ENCODE data around the gene SULT1A2. TPM values are rescaled to one million over a fixed set of nuclear protein-coding genes. Genes with fewer than 3 reads are reported as not detected.

The SULT1A2 gene
- polyA plus RNA-seq, 2 of the 4 experiments (the other 2 are of a cell fraction), result 0.06 to 0.09 TPM

GRCh38 chr16:28603381-28604185 is 6.7 kb upstream of the SULT1A2 start:
- H3K27ac ChIP-seq, result no peak overlapping the region
- ATAC-seq (no peak), FAIRE-seq (no peak), DNase-seq (ENCODE audit: low read depth in 1 of 2, low spot score in 1 of 2) (no peak)
- no peaks in the 10 kb centered on the region for H3K9me3 ChIP-seq
- ChIA-PET POLR2A (interaction anchor here (0.6 kb wide), 1 partner anchor 1335 kb away, joined by 5 read pairs; the partner anchor contains the start of gene NSMCE1), CTCF (interaction anchor here (0.6 to 2.1 kb wide), 4 partner anchors 13 to 326 kb away, joined by 3 to 9 read pairs (median 4); no protein-coding TSS in a partner anchor)
- 79% methylated on average over 10 of the region's 11 CpGs for WGBS (ENCODE audit: missing lambda C conversion rate)
- TF ChIP-seq MAFK (IDR thresholded peaks at IDR 0.05; ENCODE audit: partially characterized antibody), result no peak
- no peak for TF ChIP-seq ZNF302 (CRISPR knock-in tag; IDR thresholded peaks at IDR 0.05)
- TF ChIP-seq CHD4 (IDR thresholded peaks at IDR 0.05; ENCODE audit: borderline replicate concordance), result no peak
- TF ChIP-seq KDM1A (IDR thresholded peaks at IDR 0.05; ENCODE audit: low read depth), result no peak
- TF ChIP-seq EHF (CRISPR knock-in tag; IDR thresholded peaks at IDR 0.05), result no peak
- no peak for TF ChIP-seq RFX5 (IDR thresholded peaks at IDR 0.05)
- TF ChIP-seq CBX2 (IDR thresholded peaks at IDR 0.05; ENCODE audit: borderline replicate concordance, low read depth), result no peak
- TF ChIP-seq FOSL2 (IDR thresholded peaks at IDR 0.05), result no peak
- TF ChIP-seq FOSL2 (CRISPR knock-in tag; IDR thresholded peaks at IDR 0.05), result no peak
- TF ChIP-seq BCL3 (IDR thresholded peaks at IDR 0.05), result no peak
- no peak for TF ChIP-seq RAD21 (conservative IDR thresholded peaks at IDR 0.05 in 1 of 2, IDR thresholded peaks at IDR 0.05 in 1 of 2)
- TF ChIP-seq CTCF (IDR thresholded peaks at IDR 0.05), result no peak
- TF ChIP-seq FOXS1 (CRISPR knock-in tag; IDR thresholded peaks at IDR 0.05), result no peak
- no peak for TF ChIP-seq CBX8 (IDR thresholded peaks at IDR 0.05)
- no peak for TF ChIP-seq ELK1 (IDR thresholded peaks at IDR 0.05; ENCODE audit: low read depth, low read length)
- TF ChIP-seq KDM5A (IDR thresholded peaks at IDR 0.05), result no peak
- no peak for TF ChIP-seq POLR2AphosphoS2 (conservative IDR thresholded peaks at IDR 0.05; ENCODE audit: low read length)
- TF ChIP-seq MYC (IDR thresholded peaks at IDR 0.05; ENCODE audit: borderline replicate concordance, low read length), result no peak
- H3K4me3 ChIP-seq, result no peak overlapping the region
- H3K4me2 ChIP-seq, result no peak overlapping the region
- H3K4me1 ChIP-seq, result no peaks in the 10 kb centered on the region

- WGBS (ENCODE audit: missing lambda C conversion rate), result 58% methylated on average over 4 of the region's 6 CpGs
- TF ChIP-seq BCL3 (IDR thresholded peaks at IDR 0.05) (no peak), ELK1 (IDR thresholded peaks at IDR 0.05; ENCODE audit: low read depth, low read length) (no peak), JUNB (IDR thresholded peaks at IDR 0.05) (no peak), HEYL (CRISPR knock-in tag; IDR thresholded peaks at IDR 0.05) (no peak), CTCF (IDR thresholded peaks at IDR 0.05) (no peak), CEBPB (IDR thresholded peaks at IDR 0.05) (no peak), ZC3H11A (IDR thresholded peaks at IDR 0.05) (no peak), NFE2L2 (conservative IDR thresholded peaks at IDR 0.05; ENCODE audit: low read length) (no peak), GATA3 (IDR thresholded peaks at IDR 0.05; ENCODE audit: borderline replicate concordance) (no peak), ATOH8 (CRISPR knock-in tag; IDR thresholded peaks at IDR 0.05; ENCODE audit: low read depth) (no peak), SMC3 (IDR thresholded peaks at IDR 0.05) (no peak), FOXS1 (CRISPR knock-in tag; IDR thresholded peaks at IDR 0.05) (no peak), ZNF302 (CRISPR knock-in tag; IDR thresholded peaks at IDR 0.05) (no peak), RAD21 (conservative IDR thresholded peaks at IDR 0.05 in 1 of 2, IDR thresholded peaks at IDR 0.05 in 1 of 2) (no peak), RFX5 (IDR thresholded peaks at IDR 0.05) (no peak)
- ATAC-seq, result no peak
- ChIA-PET CTCF (interaction anchor here (1.8 kb wide), 1 partner anchor 20 kb away, joined by 4 read pairs; no protein-coding TSS in a partner anchor), POLR2A (no interaction called here)
- Histone ChIP-seq H3K4me2 (no peak overlapping the region), H3K27ac (no peak overlapping the region), H3K4me3 (no peak overlapping the region), H3K9me3 (no peaks in the 10 kb centered on the region), H3K4me1 (no peaks in the 10 kb centered on the region)
- no peak for FAIRE-seq
- no peak for DNase-seq (ENCODE audit: low read depth in 1 of 2, low spot score in 1 of 2)
These were observed 5.7 kb upstream of the SULT1A2 start for GRCh38 chr16:28602529-28602928.
